Posterior cingulate gyrus (tissue), 11 donors: Measurements from ENCODE around the gene DNPEP.

Experiments
- DNase-seq, 10 donors: peaks; one replicate each; pipeline versions ENCODE4 v3.0.0 to v3.0.0-alpha.2; 2020 to 2021; ENCODE audit warnings: mixed read lengths in 3 of 10
- intact Hi-C: fragments of 100-400 bp; cut with DNase I; formaldehyde crosslinking; loops from one replicate; pipeline ENCODE4 v1.15.1; 2023

DNPEP gene

GRCh38 chr2:219387306-219388120 lies at the start of gene DNPEP:
Gene DNPEP (minus strand): TSS chr2:219387912. CDS start chr2:219387794, 118 bp downstream.
- intact Hi-C loops, result loop anchor here (5.0 to 10.0 kb wide), 3 partner anchors 110 to 155 kb away; partner anchors contain the start of genes CHPF, DNAJB2 and TMEM198
- peak; percentile 87 to 99 (median 94) for DNase-seq

GRCh38 chr2:219437141-219437540 lies 49.4 kb upstream of the DNPEP start:
- intact Hi-C loops, result no loop called here

GRCh38 chr2:219436491-219436890 lies 48.8 kb upstream of the DNPEP start:
- peak in 2 of 10 donors; percentile 47 to 53 for DNase-seq
- intact Hi-C loops, result no loop called here

More at GRCh38 chr2:219437141-219437540, 49.4 kb upstream of the DNPEP start:
- DNase-seq, result peak in 2 of 10 donors; percentile 22 to 82

GRCh38 chr2:219435701-219436100 lies 48.0 kb upstream of the DNPEP start:
- peak in 1 of 10 donors; percentile 63 for DNase-seq
- intact Hi-C loops, result no loop called here

GRCh38 chr2:219434718-219435525 lies 47.2 kb upstream of the DNPEP start, which contains the start of gene SPEG:
Gene SPEG (plus strand): TSS chr2:219434843. CDS start chr2:219434978, 135 bp downstream.
- intact Hi-C loops, result no loop called here
- DNase-seq, result peak in 2 of 10 donors; percentile 71 to 90

- intact Hi-C loops, result no loop called here
- no peak for DNase-seq
Observed at GRCh38 chr2:219434468-219434717, 46.7 kb upstream of the DNPEP start.

- DNase-seq, result peak in 2 of 10 donors; percentile 66 to 68
Observed at GRCh38 chr2:219433666-219434467, 46.2 kb upstream of the DNPEP start.

GRCh38 chr2:219430633-219431615 lies 43.2 kb upstream of the DNPEP start:
- DNase-seq, result peak in 2 of 10 donors; percentile 67 to 85
- intact Hi-C loops, result no loop called here

More at GRCh38 chr2:219433666-219434467, 46.2 kb upstream of the DNPEP start:
- intact Hi-C loops, result no loop called here

GRCh38 chr2:219429958-219430606 lies 42.4 kb upstream of the DNPEP start:
- peak in 1 of 10 donors; percentile 19 for DNase-seq
- intact Hi-C loops, result no loop called here

GRCh38 chr2:219428469-219428868 lies 40.8 kb upstream of the DNPEP start:
- intact Hi-C loops, result no loop called here
- DNase-seq, result peak in 1 of 10 donors; percentile 30

GRCh38 chr2:219426534-219427136 lies 38.9 kb upstream of the DNPEP start:
- intact Hi-C loops, result no loop called here
- peak in 1 of 10 donors; percentile 34 for DNase-seq

- DNase-seq, result peak in 1 of 10 donors; percentile 48
- intact Hi-C loops, result no loop called here
Observed at GRCh38 chr2:219426068-219426443, 38.3 kb upstream of the DNPEP start.

- intact Hi-C loops, result no loop called here
- peak in 1 of 10 donors; percentile 74 for DNase-seq
Observed at GRCh38 chr2:219425238-219426067, 37.7 kb upstream of the DNPEP start.

GRCh38 chr2:219423652-219424377 lies 36.1 kb upstream of the DNPEP start:
- DNase-seq, result peak in 1 of 10 donors; percentile 83
- intact Hi-C loops, result no loop called here

GRCh38 chr2:219422952-219423534 lies 35.3 kb upstream of the DNPEP start:
- peak in 1 of 10 donors; percentile 61 for DNase-seq
- intact Hi-C loops, result no loop called here

GRCh38 chr2:219421323-219421722 lies 33.6 kb upstream of the DNPEP start:
- intact Hi-C loops, result no loop called here
- DNase-seq, result peak in 1 of 10 donors; percentile 57
